NCI-H82 (cell line): Measurements from ENCODE around the gene FCGR3A.
A peak's percentile ranks its signal among the peaks of the same experiment; 100 is the strongest.
"Not testable (repeated sequence)": the region's sequence is repeated elsewhere in the genome, so short reads cannot be mapped to it uniquely, and the experiment has no call there.

ENCODE experiments used
- DNase-seq: peaks from one replicate; lab custom pipeline; 2025; lab: John Stamatoyannopoulos, UW

Gene FCGR3A

DNA sequence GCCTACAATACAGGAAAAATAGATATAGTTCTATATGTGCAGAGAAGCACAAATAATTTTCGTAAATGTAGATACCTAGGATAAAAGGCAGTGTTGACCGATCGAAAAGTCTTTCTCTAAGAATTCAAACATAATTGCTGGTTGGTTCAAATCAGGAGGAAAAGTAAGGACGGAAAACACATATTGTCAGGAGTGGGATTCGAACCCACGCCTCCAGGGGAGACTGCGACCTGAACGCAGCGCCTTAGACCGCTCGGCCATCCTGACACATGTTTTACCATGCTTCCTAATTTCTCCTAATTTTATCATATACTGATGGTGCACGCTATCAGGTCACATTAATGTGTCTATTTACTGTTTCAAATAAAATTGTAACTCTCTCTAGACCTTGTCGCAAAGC lies 19.5 kb downstream of the FCGR3A start:
- peak; percentile 86 for DNase-seq

DNA sequence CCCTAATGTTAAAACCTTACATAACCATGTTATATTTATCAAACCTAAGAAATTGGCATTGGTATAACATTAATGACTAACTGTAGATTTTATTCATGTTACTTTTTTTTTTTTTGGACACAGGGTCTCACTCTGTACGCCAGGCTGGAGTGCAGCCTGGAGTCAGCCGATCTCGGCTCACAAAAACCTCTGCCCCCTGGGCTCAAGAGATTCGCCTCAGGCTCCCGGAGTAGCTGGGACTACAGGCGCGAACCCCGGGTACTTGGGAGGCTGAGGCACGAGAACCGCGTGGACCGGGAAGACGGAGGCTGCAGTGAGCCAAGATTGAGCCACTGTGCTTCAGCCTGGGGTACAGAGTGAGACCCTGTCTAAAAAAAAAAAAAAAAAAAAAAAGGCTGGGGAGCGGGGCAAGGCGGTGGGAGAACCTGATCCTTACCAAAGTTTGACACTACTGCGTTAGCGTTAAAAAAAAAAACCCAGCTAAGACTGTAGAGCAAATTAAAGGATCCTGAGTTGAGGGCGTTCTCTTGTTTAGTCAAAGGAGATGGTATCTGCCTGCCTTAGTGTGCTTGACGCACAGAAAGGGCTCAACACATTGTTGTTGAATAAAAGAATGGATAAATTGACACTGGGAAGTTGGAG lies 20.0 kb downstream of the FCGR3A start:
- DNase-seq = not testable (repeated sequence)

DNA sequence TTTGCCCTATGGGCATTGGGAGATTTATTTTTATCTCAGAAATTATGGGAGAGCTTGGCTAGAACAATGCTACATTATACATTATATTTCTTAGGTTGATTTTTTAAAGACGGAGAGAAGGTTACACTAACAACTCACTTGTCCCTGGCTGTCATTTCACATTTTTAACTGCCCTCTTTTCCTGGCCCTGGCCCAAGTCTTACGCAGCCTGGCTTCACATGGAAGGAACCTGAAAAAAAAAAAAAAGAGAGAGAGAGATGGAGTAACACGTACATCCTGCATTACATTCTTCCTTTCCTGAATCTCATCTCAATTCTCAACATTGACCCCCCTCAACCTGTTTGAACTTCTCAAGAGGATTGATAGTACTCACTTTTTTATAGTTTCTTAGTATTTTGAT lies 21.1 kb downstream of the FCGR3A start:
- not testable (repeated sequence) for DNase-seq

DNA sequence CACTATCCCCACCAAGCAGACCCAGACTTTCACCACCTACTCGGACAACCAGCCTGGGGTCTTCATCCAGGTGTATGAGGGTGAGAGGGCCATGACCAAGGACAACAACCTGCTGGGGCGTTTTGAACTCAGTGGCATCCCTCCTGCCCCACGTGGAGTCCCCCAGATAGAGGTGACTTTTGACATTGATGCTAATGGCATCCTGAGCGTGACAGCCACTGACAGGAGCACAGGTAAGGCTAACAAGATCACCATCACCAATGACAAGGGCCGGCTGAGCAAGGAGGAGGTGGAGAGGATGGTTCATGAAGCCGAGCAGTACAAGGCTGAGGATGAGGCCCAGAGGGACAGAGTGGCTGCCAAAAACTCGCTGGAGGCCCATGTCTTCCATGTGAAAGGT lies 23.7 kb downstream of the FCGR3A start:
- DNase-seq = not testable (repeated sequence)

DNA sequence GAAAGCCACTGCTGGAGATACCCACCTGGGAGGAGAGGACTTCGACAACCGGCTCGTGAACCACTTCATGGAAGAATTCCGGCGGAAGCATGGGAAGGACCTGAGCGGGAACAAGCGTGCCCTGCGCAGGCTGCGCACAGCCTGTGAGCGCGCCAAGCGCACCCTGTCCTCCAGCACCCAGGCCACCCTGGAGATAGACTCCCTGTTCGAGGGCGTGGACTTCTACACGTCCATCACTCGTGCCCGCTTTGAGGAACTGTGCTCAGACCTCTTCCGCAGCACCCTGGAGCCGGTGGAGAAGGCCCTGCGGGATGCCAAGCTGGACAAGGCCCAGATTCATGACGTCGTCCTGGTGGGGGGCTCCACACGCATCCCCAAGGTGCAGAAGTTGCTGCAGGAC lies 24.3 kb downstream of the FCGR3A start:
- DNase-seq = not testable (repeated sequence)

DNA sequence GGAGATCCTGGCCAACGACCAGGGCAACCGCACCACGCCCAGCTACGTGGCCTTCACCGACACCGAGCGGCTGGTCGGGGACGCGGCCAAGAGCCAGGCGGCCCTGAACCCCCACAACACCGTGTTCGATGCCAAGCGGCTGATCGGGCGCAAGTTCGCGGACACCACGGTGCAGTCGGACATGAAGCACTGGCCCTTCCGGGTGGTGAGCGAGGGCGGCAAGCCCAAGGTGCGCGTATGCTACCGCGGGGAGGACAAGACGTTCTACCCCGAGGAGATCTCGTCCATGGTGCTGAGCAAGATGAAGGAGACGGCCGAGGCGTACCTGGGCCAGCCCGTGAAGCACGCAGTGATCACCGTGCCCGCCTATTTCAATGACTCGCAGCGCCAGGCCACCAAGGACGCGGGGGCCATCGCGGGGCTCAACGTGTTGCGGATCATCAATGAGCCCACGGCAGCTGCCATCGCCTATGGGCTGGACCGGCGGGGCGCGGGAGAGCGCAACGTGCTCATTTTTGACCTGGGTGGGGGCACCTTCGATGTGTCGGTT lies 24.8 kb downstream of the FCGR3A start:
- DNase-seq = not testable (repeated sequence)

DNA sequence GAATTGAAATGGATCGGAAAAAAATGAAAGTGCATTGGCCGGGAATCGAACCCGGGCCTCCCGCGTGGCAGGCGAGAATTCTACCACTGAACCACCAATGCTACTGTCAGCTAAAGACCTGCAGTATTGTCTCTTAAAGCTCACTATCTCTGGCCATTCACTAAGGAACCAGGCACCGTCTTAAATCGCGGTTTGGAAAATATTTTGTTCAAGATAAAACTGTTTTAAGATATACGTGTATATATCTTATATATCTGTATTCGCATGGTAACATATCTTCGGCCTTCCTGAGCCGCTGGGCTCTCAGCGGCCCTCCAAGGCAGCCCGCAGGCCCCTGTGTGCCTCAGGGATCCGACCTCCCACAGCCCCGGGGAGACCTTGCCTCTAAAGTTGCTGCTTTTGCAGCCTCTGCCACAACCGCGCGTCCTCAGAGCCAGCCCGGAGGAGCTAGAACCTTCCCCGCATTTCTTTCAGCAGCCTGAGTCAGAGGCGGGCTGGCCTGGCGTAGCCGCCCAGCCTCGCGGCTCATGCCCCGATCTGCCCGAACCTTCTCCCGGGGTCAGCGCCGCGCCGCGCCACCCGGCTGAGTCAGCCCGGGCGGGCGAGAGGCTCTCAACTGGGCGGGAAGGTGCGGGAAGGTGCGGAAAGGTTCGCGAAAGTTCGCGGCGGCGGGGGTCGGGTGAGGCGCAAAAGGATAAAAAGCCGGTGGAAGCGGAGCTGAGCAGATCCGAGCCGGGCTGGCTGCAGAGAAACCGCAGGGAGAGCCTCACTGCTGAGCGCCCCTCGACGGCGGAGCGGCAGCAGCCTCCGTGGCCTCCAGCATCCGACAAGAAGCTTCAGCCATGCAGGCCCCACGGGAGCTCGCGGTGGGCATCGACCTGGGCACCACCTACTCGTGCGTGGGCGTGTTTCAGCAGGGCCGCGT lies 25.5 kb downstream of the FCGR3A start, which contains the start of gene HSPA6:
Gene HSPA6, plus strand, starts transcription at position 724 of the 925 bp plus-strand sequence. Its CDS starts 119 bp downstream, at position 843.
- DNase-seq = peak; percentile 90

DNA sequence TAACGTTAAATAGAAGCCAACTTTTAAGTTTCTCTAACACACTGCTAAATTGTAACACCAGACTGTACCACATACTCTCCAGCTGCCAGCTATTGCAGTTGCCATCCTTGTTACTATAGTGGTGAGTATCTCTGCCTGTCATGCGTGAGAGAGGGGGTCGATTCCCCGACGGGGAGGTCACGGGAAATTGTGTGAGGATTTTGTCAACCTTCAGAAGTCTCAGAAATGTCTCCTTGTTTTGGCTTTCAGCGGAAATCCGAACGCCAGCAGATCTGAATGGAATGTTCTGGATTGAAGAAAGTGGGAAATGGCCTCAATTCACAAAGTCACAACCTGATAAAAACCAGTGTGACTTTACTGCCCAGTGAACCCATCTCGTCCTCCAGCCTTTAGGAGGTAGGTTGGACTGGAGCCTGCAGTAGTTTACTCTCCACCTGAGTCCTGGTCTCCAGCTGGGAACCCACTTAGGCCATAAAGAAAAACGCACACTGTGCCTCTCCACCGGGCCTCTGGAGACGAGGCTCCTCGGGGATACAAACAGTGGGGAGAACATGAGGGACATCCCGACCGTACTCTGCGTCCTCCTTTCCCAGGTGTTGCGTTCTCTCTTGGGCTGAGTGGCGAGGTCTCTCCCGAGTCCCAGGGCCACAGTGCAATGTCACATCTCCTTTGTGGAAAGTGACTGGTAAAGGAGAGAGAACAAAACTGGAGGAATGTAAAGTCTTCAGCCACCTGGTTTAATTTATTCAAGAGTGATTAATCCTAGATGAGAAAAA lies 26.4 kb downstream of the FCGR3A start:
- peak; percentile 47 for DNase-seq

DNA sequence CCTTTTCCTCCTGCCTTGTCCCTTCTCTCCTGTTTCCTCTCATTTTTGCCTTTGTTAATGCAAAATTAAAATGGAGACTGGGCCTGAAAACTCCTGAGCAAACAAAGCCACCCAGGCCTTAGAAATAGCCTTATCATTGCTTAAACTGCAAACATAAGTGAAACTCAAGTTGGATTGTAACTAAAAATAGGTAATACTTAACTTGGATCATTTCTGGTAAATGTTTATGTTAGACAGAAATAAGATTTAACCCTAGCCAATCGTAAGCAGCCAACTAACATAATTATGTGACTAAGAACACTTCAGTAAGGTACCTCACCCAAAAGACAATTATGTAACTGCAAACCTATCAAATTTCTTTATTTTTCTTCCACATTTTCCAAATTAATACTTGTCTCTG lies 35.7 kb downstream of the FCGR3A start:
- DNase-seq = not testable (repeated sequence)

DNA sequence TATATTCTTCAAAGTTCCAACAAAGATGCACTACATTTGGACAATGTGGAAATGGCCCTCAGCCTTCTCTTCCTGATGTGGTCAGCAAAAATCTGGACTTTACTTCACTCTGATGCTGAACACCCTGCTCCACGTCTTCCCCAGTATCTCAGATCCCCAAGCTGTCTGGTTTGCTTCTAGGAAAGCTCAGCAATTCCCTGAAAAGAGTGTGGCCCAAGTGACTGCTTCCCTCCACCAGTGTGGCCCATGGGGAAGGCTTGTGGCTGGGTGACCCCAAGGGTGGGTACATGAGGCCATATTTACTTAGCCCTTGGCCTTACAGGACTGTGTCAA lies 36.2 kb downstream of the FCGR3A start:
- not testable (repeated sequence) for DNase-seq

DNA sequence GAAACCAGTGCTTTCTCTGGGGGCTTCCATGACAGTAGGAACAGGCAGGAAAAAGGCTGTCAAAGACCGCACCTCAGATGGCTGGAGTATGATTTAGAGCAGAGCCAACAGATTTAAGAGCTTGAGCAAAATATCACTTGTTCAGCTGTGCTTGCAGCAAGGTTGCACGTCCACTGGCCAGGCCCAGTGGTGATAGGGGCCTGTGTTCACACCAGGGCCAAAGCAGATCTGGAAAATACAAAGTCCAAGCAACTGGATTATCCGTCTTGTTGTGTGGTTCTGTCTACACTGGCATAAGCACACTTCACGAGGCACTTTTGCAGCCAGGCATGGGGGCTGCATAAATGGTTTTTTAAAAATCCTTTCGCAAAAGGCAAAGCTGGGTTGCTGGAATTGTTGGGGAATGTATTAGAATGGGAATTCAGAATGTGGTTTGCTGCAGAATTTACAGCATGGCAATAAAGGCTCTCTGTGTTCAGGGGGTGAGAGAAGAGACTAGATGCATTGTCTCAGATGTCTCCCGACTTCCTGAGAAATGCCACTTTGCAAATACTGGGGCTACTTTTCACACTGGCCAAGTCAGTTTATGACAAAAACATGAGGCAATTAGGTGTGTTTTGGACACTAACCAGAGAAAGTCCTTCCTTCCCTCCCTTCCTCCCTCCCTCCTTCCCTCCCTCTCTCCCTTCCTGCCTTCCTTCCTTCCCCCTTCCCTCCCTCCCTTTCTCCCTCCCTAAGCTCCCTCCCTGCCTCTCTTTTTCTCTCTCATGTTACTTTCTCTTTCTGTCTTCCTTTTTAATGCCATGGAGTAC lies 36.8 kb downstream of the FCGR3A start:
- DNase-seq = not testable (repeated sequence)

DNA sequence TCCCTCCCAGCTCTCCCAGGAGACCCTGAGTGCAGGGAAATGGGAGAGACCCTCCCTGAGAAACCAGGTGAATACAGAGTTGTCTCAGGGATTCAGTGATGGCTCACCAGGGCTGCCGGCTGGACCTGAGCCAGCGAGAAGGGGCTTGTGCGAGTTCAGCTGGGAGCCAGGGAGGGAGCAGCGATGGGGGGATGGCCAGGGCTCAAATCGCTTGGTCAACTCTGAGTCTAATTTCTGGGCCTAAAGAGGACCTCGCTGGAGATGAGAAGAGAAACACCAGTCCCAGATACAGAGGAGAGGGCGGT lies 37.9 kb downstream of the FCGR3A start:
- no peak for DNase-seq

DNA sequence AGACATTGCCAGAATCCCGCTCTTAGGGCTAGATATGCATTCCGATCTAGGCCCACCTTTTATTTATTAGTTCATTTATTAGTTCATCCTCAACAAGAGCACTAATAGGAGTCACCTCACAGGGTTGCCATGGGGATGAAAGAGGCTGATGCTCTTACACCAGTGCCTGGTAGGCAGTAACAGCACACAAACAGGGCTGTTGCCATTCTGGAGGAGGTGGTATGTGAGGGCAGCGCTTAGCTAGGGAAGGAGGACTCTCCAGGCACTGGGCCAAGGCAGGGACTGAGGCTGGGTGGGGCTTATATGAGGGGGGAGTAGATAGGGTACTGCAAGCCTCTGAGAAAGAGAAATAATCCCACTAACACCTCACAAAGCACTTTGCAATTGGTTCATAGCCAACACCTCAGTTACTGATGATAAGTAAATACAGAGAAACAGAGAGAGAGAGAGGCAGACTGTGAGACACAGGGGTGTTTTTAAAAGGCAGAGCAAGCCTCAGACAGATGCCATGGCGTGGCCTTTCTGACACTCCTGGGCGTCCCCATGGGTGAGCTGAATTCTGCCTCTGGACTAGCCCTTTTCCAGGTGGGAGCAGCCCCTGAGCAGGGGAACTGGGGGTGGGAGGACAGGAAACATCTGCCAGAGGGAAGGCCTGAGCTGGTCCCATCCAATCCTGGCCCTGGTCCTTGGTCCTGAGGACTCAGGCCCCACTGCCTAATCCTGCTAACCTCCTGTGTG lies 38.4 kb downstream of the FCGR3A start:
- peak; percentile 80 for DNase-seq

DNA sequence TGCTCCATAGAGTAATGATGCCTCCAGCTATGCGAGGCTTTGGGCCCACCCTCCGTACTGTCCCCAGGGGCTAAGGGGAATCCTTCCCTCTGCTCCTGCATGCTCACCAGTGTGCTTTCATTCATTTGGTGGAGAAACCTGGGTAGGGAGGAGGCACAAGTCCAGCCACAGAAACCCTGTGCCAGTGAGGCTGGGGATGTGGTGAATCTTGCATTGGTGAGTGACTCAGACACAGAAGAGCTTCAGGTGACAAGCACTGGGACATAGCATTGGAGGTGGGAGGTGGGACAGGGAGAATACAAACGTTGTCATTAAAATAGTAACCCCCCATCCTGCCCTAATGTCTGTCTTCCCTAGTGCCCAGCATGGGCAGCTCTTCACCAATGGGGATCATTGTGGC lies 39.1 kb downstream of the FCGR3A start:
- no peak for DNase-seq

DNA sequence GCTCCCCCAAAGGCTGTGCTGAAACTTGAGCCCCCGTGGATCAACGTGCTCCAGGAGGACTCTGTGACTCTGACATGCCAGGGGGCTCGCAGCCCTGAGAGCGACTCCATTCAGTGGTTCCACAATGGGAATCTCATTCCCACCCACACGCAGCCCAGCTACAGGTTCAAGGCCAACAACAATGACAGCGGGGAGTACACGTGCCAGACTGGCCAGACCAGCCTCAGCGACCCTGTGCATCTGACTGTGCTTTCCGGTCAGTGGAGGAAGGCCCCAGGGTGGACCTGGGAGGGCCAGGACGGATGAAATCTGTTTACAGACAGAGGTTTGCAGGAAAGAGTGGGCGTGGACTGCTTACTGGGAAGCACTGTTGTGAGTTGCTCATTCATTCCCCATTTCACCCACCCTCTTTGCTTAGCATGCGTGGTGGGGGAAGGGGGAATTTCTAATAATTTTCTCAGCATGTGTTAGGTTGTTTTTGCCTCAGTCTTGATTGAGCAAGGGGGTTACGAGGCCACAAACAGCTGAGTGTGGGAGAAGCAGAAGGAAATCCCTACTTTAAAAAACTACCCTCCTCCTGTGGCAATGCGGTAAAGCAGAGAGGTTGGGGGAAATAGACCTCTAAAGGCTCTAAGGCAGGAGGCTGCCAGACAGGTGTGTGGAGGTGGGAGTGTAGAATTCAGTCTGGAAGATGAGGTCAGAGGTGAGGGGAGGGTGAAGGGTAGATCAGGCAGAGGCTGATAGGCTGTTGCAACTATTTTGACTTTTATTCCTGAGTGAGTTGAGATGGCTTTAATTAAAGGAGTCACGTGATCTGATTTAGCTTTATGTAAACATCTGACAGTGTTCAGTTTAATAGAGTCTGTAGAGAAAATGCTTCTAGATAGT lies 43.0 kb downstream of the FCGR3A start:
- no peak for DNase-seq

DNA sequence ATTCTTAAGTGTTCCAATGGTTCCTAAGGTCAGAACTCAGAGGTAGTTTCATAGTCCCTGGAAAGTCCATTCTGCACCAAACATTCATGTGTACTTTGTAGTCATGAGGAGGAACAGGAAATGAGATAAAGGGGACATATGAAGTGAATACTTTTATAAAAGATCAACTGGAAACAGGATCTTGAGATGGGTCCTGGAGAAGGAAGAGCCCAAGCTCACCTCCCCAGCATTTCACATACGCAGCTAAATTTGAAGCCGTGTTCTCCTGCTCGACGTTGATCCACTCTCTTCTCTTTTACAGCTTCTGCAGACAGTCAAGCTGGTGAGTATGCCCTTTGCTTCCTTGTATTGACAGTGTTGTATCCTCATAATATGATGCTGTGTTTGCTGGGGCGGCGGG lies 43.9 kb downstream of the FCGR3A start:
- DNase-seq = no peak

DNA sequence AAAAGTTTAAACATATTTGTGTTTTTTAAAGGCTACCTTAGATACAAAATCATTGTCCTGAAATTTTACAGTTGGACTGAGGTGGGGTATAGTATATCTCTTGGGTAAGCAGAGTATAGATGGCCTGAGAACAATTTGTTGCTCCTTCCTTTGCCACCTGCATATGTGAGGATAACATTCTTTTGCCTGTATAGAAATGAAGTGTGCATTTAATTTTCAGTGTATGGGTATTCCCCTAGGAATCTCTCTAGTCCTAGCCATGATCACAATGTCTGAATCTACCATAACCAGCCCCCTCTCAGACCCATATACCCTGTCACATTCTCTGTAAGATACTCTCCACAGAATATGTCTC lies 46.2 kb downstream of the FCGR3A start:
- DNase-seq = no peak

DNA sequence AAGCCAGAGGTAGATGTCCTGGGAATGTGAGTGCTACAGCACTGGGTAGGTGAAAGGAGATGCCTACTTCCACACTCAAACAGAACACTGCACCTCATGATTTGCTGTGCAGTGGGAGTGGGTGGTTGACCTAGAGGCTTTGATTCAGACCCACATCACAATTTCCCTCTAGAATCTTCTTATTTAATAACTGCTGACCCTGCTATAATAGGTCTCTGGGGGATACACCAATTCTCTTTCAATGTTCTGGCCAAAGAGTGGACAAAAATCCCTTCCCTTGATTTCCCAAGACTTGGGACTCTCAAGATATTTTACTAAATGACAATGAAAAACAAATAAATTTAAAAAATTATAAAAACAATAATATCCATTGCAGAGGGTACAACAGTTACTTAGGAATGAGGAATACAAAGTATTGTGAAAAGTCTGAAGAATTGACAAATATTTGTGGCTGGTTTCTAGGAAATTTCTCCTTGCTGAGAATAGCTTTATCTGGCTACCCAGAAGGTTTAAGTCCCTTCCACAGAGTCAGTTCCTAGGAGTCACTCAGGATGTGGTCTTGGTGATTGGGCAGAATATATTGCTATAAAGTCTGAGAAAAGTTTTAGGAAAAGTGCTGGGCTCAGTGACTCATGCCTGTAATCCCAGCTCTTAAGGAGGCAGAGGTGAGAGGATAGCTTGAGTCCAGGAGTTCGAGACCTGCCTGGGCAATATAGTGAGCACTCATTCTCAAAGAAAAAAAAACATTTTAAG lies 46.8 kb downstream of the FCGR3A start:
- DNase-seq = no peak

DNA sequence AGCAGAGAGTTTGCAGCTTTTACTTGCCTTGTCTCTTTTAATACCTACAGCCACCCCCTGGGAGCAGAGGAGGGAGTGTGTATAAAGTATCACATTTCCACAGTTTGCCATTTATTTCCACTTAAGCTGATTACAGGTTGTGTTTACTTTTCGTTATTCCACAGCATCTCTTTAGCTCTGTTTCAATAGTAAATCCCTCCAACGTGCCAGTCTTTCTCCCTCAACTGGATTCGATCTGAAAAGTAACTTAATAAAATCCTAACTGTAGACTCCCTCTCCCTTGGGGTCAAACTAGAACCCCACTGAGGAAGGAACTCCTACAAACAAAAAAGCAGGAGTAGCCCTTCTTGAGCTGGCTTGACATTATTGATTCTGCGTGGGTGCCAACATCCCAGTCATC lies 47.4 kb downstream of the FCGR3A start:
- DNase-seq = peak; percentile 64
